HFFc6 (cell line): ENCODE results near the gene LASP1. TPM values are rescaled to one million over a fixed set of nuclear protein-coding genes. Genes with fewer than 3 reads are reported as not detected.

Experiments used
- DNase-seq: peaks from one replicate; pipeline ENCODE4 v3.0.0-alpha.2; 2018
- H3K27ac Mint-ChIP-seq: 2 replicates; pipeline ENCODE4 v1.8.0; 2020; ENCODE audit warnings: mild to moderate bottlenecking, mixed read lengths
- H3K27me3 Mint-ChIP-seq: 2 replicates; pipeline ENCODE4 v1.8.0; 2021; ENCODE audit warnings: mild to moderate bottlenecking, moderate library complexity, mixed read lengths; ENCODE audit not compliant: insufficient read depth
- H3K36me3 Mint-ChIP-seq: 2 replicates; pipeline ENCODE4 v1.8.0; 2021; ENCODE audit warnings: low read depth, mixed read lengths
- H3K4me1 Mint-ChIP-seq: 2 replicates; pipeline ENCODE4 v1.8.0; 2020; ENCODE audit warnings: low read depth, mixed read lengths
- H3K4me3 Mint-ChIP-seq: 2 replicates; pipeline ENCODE4 v1.8.0; 2020; ENCODE audit warnings: mild to moderate bottlenecking, moderate library complexity, mixed read lengths
- H3K9me3 Mint-ChIP-seq: 2 replicates; pipeline ENCODE4 v1.8.0; 2020; ENCODE audit warnings: mild to moderate bottlenecking, mixed read lengths
- total RNA-seq, 6 experiments: library from RNA; stranded (reverse); fragmentation: NEBNext Ultra II Directional; extraction: Animal tissue kit (Norgen Biotek cat#: 25700); gene quantifications; 2 replicates in 1 of 6; 3 replicates in 5 of 6; pipeline ENCODE4 v1.2.3, GENCODE V29; 2021
- TF ChIP-seq, protein P1 (sequence below): fragments of 200-600 bp; sonication (generic); IDR thresholded peaks from 2 replicates; pipeline ENCODE4 v1.5.0; 2021; ENCODE audit warnings: antibody characterized with exemption, mild to moderate bottlenecking

Gene LASP1
- total RNA-seq, 6 experiments from 2014 or later, result 428 to 517 (median 484) TPM

DNA sequence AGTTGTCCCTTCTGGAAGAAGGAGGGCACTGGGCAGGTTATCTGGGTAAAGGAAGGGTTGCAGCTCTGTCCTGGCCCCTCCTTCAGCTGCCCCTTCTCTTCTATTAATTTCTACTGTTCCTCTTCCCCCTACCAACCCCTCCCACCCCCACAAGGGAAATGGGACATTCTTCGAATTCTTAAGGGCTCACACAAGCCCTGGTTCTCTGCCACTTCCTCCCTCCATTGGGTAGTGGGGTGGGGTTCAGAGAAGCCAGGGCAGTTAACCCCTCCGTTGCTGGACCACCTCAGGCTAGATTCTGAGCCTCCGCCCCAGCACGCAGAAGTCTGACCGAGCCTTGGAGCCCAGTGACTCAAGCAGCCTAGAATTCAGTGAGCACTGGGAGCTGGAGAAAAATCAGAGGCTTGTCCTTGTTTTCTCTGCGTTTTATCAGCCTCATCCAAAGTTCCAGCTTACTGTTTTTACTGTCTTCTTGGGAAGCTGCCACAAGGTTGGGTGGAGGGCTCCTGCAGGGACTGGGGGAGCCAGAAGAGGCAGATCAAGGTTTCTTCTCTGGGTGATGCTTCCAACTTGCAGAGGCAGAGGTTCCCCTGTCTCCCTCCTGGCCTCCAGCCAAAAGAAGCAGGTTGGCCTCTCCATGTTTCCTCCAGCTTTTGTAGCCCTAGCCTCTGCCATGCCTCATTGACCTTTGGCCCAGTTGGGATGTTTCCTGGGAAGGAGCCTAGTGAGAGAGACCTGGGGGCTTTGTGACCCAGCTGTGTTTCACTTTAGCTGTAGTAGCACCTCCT is 10.2 kb downstream of the LASP1 start:
- Mint-ChIP-seq H3K27ac (peak overlapping the region; percentile 90), H3K4me1 (peaks cover 93% of the 10 kb centered on the region), H3K36me3 (peaks cover 48% of the 10 kb centered on the region), H3K4me3 (peak overlapping the region; percentile 83), H3K27me3 (no peaks in the 10 kb centered on the region; the same call in 1 of the 2 replicates), H3K9me3 (no peaks in the 10 kb centered on the region)
- TF ChIP-seq, protein P1, sequence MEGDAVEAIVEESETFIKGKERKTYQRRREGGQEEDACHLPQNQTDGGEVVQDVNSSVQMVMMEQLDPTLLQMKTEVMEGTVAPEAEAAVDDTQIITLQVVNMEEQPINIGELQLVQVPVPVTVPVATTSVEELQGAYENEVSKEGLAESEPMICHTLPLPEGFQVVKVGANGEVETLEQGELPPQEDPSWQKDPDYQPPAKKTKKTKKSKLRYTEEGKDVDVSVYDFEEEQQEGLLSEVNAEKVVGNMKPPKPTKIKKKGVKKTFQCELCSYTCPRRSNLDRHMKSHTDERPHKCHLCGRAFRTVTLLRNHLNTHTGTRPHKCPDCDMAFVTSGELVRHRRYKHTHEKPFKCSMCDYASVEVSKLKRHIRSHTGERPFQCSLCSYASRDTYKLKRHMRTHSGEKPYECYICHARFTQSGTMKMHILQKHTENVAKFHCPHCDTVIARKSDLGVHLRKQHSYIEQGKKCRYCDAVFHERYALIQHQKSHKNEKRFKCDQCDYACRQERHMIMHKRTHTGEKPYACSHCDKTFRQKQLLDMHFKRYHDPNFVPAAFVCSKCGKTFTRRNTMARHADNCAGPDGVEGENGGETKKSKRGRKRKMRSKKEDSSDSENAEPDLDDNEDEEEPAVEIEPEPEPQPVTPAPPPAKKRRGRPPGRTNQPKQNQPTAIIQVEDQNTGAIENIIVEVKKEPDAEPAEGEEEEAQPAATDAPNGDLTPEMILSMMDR, result no peak
- peak; percentile 84 for DNase-seq

DNA sequence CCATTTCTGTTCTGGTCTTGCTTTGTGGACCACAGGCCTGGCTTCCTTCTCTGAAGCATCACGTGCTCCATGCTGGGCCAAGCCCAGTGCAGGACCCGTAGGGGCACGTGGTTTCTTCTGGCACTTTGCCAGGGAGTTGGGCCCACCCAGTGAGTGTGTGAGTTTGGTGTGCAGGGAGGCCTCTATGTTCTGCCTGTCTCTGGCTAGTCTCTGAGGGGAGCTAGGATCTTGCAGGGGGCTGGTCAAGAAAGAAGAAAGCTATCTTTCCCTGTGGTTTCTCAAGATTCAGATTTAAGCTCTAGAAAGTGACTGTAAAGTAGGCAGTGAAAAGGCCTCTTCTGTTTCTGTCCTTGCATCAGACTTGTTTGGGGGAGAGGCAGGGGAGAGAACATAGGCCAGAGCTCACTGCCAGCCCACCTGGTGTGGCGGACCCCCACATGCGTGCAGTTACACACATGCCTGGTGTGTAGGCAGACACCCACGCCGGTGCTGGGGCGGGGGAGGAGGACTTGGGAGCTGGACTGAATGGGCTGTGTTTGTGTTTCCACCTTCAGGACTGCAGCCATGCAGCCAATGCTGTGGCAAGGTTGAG is 11.8 kb downstream of the LASP1 start:
- Mint-ChIP-seq H3K9me3 (no peaks in the 10 kb centered on the region), H3K27ac (peak overlapping the region; percentile 90), H3K4me3 (peak overlapping the region; percentile 83), H3K27me3 (no peaks in the 10 kb centered on the region; the same call in 1 of the 2 replicates), H3K4me1 (peaks cover 94% of the 10 kb centered on the region), H3K36me3 (peaks cover 54% of the 10 kb centered on the region)
- TF ChIP-seq, protein P1, result no peak
- DNase-seq, result no peak

DNA sequence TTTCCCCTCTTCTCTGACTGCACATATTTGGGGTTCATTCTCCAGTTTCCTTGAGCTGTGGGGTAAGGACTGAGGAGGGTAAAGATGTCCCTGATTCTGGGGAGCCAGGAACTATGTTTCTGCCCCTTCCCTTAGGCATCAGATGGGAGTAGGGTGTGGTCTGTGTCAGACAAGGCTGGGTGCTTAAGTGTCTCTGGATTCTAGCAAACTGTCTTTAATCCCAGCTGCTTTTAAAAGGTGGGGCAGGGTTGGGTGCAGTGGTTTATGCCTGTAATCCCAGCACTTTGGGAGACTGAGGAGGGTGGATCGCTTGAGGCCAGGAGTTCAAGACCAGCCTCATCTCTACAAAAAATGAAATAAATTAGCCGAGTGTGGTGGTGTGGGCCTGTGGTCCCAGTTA is 13.0 kb downstream of the LASP1 start:
- H3K4me3 Mint-ChIP-seq, result peak overlapping the region; percentile 61

DNA sequence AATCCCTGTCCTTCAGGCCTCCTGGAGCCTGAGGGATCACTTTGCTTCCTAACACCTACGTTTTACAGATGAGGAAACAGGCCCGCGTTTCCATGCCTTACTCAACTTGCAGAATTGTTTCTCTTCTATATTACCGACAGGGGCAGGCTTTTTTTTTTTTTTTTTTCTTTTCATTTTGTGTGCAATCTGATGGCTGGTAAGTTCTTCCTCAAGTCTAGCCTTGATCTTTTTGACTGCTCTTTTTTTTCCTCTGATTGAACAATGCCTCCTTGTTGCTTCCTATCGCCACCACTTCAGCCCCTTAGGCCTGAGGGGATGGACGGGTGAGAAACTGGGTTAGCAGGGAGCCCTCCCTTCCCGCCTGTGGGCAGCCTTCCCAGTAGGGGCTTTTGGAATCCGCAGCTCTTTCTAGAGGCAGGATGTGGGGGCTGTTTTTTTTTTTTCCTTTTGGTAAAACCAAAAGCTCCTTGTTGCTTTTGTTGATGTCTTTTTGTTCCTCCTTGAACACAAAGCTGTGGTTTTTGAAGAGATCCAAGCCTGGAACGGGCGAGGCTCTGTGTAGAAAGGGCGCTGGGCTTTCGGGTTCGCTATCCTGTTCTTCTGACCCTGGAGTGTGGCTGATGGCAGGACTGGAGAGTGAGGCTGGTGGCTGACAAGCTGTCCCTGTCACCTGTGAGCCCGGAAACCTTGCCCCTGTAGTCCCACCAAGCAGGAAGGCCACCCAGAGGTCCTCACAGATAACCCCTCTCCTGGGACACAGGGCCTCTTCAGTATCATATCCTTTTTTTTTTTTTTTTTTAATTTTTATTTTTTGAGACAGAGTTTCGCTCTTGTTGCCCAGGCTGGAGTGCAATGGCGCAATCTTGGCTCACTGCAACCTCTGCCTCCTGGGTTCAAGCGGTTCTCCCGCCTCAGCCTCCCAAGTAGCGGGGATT is 14.0 kb downstream of the LASP1 start:
- no peak for DNase-seq
- Mint-ChIP-seq H3K9me3 (no peaks in the 10 kb centered on the region), H3K36me3 (peaks cover 48% of the 10 kb centered on the region), H3K27ac (peak overlapping the region; percentile 71), H3K4me1 (peaks cover 84% of the 10 kb centered on the region), H3K4me3 (peak overlapping the region; percentile 61), H3K27me3 (no peaks in the 10 kb centered on the region; the same call in 1 of the 2 replicates)
- TF ChIP-seq, protein P1, result peak; percentile 46

More for the DNA sequence above, 13.0 kb downstream of the LASP1 start:
- no peaks in the 10 kb centered on the region for H3K9me3 Mint-ChIP-seq
- TF ChIP-seq, protein P1, result no peak
- H3K27ac Mint-ChIP-seq, result peak overlapping the region; percentile 71
- peaks cover 88% of the 10 kb centered on the region for H3K4me1 Mint-ChIP-seq
- H3K27me3 Mint-ChIP-seq, result no peaks in the 10 kb centered on the region; the same call in 1 of the 2 replicates
- peaks cover 50% of the 10 kb centered on the region for H3K36me3 Mint-ChIP-seq
- DNase-seq, result no peak

DNA sequence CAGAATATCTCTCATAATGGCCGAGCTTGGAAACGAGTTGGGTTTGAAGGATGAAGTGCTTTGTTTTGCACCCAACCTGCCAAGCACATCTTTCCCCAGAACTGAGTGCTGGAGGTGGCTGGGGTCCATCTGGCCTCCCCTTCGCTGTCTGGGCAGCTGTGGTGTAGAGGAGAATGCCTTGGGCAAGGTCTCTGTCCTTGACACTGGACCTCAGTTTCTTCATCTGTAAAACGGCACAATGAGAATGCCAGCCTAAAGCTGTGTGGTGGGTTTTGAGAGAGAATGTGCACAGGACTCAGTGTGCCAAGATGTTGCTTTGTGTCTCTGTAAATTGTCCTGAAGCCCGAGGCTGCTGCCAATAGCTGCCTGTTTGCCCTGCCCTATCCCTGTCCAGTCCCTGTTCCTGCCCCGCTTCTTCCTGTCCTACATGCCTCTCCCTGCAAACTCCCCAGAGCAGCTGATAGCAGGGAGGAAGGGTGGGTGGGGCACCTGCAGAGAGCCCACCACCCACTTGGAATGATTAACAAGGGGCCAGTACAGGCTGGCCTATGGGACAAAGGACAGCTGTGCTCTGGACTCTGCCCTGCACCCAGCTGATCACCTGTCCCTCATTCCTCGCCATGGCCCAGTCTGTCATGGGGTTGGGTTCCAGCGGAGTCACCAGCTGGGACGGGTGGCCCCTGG is 15.3 kb downstream of the LASP1 start:
- TF ChIP-seq, protein P1, result no peak
- no peak for DNase-seq
- H3K27me3 Mint-ChIP-seq, result no peaks in the 10 kb centered on the region; the same call in 1 of the 2 replicates
- peaks cover 48% of the 10 kb centered on the region for H3K36me3 Mint-ChIP-seq
- peak overlapping the region; percentile 59 for H3K27ac Mint-ChIP-seq
- H3K9me3 Mint-ChIP-seq, result no peaks in the 10 kb centered on the region
- H3K4me3 Mint-ChIP-seq, result peak overlapping the region; percentile 37
- H3K4me1 Mint-ChIP-seq, result peaks cover 73% of the 10 kb centered on the region
